ENCODE data around the gene ATF3.
"Not testable (repeated sequence)": the region's sequence is repeated elsewhere in the genome, so short reads cannot be mapped to it uniquely, and the experiment has no call there.

Gene ATF3

GRCh38 chr1:212655668-212656440 is 47.3 kb downstream of the ATF3 start:
- DNase-seq: no peak

GRCh38 chr1:212656730-212657129 is 48.2 kb downstream of the ATF3 start:
- no peak for DNase-seq

- DNase-seq: not testable (repeated sequence)
Measured at GRCh38 chr1:212658250-212658649, 49.7 kb downstream of the ATF3 start.

GRCh38 chr1:212664409-212665199 is 56.0 kb downstream of the ATF3 start:
- DNase-seq: no peak

- DNase-seq: peak; percentile 70 to 84
Measured at GRCh38 chr1:212665241-212666115, 56.9 kb downstream of the ATF3 start.

- no peak for DNase-seq
Measured at GRCh38 chr1:212666116-212666775, 57.7 kb downstream of the ATF3 start.

GRCh38 chr1:212667223-212668139 is 58.9 kb downstream of the ATF3 start:
- peak in 1 of 2 donors; percentile 7 for DNase-seq

- DNase-seq: no peak
Measured at GRCh38 chr1:212668477-212668876, 59.9 kb downstream of the ATF3 start.

- DNase-seq: no peak
Measured at GRCh38 chr1:212669102-212669501, 60.5 kb downstream of the ATF3 start.

- no peak for DNase-seq
Measured at GRCh38 chr1:212669600-212669999, 61.0 kb downstream of the ATF3 start.

- DNase-seq: no peak
Measured at GRCh38 chr1:212670301-212670700, 61.7 kb downstream of the ATF3 start.
